Activated B cell treated with CpG ODN at 0.5 μM for 24 hours (primary cell): Measurements from ENCODE around the gene RACK1. TPM values are rescaled to one million over a fixed set of nuclear protein-coding genes. Genes with fewer than 3 reads are reported as not detected.

Experiments
- ATAC-seq: fragments of 200-7000 bp; cut with Tn5 transposase; one replicate; pipeline ENCODE4 v1.10.0; 2021; ENCODE audit warnings: low read depth, mild to moderate bottlenecking, moderate library complexity
- CTCF ChIA-PET: fragments of 350-600 bp; sonication (Branson Sonifier 250); formaldehyde crosslinking; loops from one replicate; lab custom pipeline; 2021; ENCODE audit warnings: antibody characterized with exemption; lab: Charles Lee
- POLR2A ChIA-PET: fragments of 350-600 bp; sonication (Branson Sonifier 250); formaldehyde crosslinking; loops from one replicate; lab custom pipeline; 2021; ENCODE audit warnings: antibody characterized with exemption; lab: Charles Lee
- DNase-seq: peaks from one replicate; pipeline ENCODE4 v3.0.0; 2022
- H3K27ac Mint-ChIP-seq: one replicate; pipeline ENCODE4 v1.8.0; 2020; ENCODE audit warnings: mixed read lengths
- H3K27me3 Mint-ChIP-seq: one replicate; pipeline ENCODE4 v1.8.0; 2021; ENCODE audit warnings: mixed read lengths
- H3K36me3 Mint-ChIP-seq: one replicate; pipeline ENCODE4 v1.8.0; 2021; ENCODE audit warnings: low read depth, mixed read lengths
- H3K4me1 Mint-ChIP-seq: one replicate; pipeline ENCODE4 v1.8.0; 2021; ENCODE audit warnings: mixed read lengths
- H3K4me3 Mint-ChIP-seq: one replicate; pipeline ENCODE4 v1.8.0; 2020; ENCODE audit warnings: mild to moderate bottlenecking, mixed read lengths
- H3K9me3 Mint-ChIP-seq: one replicate; pipeline ENCODE4 v1.8.0; 2020; ENCODE audit warnings: mixed read lengths
- intact Hi-C: fragments of 100-400 bp; cut with micrococcal nuclease; formaldehyde crosslinking; loops from one replicate; pipeline ENCODE4 v1.15.1; 2024
- total RNA-seq: library from RNA; stranded (reverse); gene quantifications from 2 replicates; pipeline ENCODE4 v1.2.3, GENCODE V29; 2022
- TF ChIP-seq, protein P1 (sequence below): fragments of 200-600 bp; IDR thresholded peaks from one replicate; pipeline ENCODE4 v1.8.0; 2022; ENCODE audit warnings: antibody characterized with exemption, mild to moderate bottlenecking

RACK1 gene
- total RNA-seq, 1 donor from 2014 or later: 2,528 TPM

DNA sequence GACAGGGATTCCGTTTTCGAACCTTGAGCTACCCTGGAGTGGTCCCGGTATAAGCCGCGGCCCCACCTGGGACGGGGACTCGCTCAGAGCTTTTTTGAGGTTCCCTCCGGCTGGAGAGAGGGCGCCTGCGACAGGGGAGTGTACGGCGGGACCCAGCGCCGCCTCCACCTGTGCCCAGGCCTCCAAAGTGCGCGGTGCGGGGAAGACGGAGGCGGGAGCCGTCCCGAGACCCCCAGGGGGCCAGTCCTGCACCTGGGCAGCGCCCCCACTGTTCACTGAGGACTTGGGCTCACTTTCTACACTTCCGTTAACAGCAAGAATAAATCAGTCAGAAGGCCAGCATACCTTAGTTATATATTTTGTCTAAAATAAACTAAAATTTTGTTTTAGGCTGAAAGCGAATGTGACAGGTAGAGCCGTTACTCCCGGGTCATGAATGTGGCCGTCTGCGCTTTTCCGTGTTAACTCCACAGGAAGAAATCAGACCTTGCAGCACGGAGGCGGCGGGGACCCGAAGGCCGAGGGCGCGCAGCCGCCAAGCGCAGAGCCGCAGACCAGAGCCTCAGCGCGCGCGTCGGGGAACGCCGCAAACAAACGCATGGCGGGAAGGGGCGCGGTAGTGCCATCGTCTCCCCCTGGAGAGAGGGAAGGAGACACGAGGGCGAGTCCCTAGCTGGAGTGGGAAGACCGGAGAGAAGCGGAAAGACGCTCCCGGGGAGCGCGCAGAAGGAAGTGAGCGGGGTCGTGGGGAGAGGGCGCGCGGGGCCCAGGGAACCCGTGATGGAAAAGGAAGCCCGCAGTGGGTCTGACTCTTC, 52.8 kb downstream of the RACK1 start:
- Mint-ChIP-seq H3K27ac (peak overlapping the region; percentile 98), H3K9me3 (no peaks in the 10 kb centered on the region), H3K4me1 (peaks cover 38% of the 10 kb centered on the region), H3K36me3 (peaks cover 28% of the 10 kb centered on the region), H3K27me3 (peaks cover 11% of the 10 kb centered on the region), H3K4me3 (peak overlapping the region; percentile 88)
- peak; percentile 14 for ATAC-seq
- intact Hi-C loops: loop anchor here (1.0 kb wide), 4 partner anchors 8 to 70 kb away; partner anchors contain the start of gene TRIM52
- TF ChIP-seq, protein P1, sequence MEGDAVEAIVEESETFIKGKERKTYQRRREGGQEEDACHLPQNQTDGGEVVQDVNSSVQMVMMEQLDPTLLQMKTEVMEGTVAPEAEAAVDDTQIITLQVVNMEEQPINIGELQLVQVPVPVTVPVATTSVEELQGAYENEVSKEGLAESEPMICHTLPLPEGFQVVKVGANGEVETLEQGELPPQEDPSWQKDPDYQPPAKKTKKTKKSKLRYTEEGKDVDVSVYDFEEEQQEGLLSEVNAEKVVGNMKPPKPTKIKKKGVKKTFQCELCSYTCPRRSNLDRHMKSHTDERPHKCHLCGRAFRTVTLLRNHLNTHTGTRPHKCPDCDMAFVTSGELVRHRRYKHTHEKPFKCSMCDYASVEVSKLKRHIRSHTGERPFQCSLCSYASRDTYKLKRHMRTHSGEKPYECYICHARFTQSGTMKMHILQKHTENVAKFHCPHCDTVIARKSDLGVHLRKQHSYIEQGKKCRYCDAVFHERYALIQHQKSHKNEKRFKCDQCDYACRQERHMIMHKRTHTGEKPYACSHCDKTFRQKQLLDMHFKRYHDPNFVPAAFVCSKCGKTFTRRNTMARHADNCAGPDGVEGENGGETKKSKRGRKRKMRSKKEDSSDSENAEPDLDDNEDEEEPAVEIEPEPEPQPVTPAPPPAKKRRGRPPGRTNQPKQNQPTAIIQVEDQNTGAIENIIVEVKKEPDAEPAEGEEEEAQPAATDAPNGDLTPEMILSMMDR: no peak
- ChIA-PET CTCF (interaction anchor here (0.7 to 3.4 kb wide), 8 partner anchors 10 to 70 kb away, joined by 3 to 17 read pairs (median 4); partner anchors contain the start of genes RACK1, TRIM52 and TRIM7), POLR2A (interaction anchor here (0.6 to 12.0 kb wide), 19 partner anchors 12 to 1640 kb away, joined by 3 to 317 read pairs (median 8); partner anchors contain the start of genes RACK1, TRIM41, TRIM52 and TRIM7)
- DNase-seq: peak; percentile 62

DNA sequence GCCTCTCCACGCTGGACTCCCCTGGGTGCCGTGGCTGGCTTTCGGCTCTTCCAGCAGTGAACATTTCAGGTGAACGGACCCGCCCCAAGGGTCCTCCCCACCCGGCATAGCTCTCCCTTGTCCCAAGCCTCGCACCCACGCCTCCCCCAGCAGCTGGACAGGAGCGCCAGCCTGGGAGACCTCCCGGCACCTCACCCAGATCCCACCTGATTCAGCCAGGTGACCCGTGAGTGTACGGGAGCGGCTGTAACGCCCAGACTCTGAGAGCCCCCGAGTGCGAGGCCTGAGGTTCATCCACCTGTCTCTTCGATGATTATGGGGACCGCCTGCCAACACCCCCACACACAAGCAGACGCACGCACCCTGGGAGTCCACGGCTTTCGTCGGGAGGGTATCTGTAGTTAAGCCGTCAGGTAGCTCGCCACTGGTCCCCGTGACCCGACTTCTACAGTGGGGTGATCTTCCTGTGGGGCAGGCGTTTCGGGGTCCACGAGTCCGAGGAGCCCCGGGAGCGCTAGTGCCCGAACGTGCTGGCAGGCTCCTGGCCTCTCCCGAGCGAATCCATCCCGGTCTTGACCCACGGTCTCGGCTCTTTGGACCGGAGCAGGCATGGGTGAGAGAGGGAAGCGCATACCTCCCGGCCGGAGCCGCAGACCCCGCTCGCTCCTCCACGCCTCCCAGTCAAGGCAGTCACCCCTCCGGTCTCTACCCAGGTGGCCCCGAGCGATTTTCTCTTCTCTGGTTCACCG, 53.6 kb downstream of the RACK1 start:
- H3K9me3 Mint-ChIP-seq: no peaks in the 10 kb centered on the region
- peaks cover 11% of the 10 kb centered on the region for H3K27me3 Mint-ChIP-seq
- peaks cover 28% of the 10 kb centered on the region for H3K36me3 Mint-ChIP-seq
- DNase-seq: peak; percentile 48
- no peak for ATAC-seq
- CTCF ChIA-PET: interaction anchor here (0.9 to 3.4 kb wide), 3 partner anchors 8 to 32 kb away, joined by 3 to 17 read pairs (median 5); no protein-coding TSS in a partner anchor
- intact Hi-C loops: no loop called here
- peaks cover 42% of the 10 kb centered on the region for H3K4me1 Mint-ChIP-seq
- POLR2A ChIA-PET: interaction anchor here (0.7 to 12.0 kb wide), 15 partner anchors 13 to 387 kb away, joined by 3 to 317 read pairs (median 12); partner anchors contain the start of genes RACK1, TRIM41, TRIM52 and TRIM7
- TF ChIP-seq, protein P1: no peak
- H3K4me3 Mint-ChIP-seq: peak overlapping the region; percentile 88
- peak overlapping the region; percentile 98 for H3K27ac Mint-ChIP-seq

DNA sequence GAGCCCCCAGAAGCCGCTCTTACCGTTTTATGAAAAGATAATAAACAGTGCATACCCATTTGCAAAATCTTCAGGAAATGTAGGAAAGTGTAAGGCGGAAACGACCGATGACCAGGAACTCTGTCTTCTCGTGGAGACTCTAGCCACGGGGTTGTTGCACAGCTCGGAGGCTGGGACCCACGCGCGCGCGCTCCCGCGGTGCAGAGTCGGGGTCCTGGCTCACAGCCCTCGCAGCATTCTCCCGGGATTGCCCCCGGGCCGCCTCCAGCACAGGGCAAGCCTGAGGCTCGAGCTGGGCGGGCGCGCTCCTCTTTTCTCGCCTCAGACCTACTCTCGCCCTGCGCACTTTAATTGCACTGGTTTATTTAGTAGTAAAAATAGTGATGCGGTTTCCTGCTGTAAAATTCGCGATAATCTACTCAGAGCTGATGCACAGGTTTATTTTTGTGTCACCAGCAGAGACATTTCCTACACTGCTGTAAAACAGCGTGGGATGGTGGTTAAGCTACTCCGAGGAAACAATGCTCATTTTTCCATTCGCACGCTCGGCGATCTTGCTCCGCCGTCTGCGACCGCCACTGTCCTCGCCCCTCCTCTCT, 54.2 kb downstream of the RACK1 start:
- Mint-ChIP-seq H3K4me3 (peak overlapping the region; percentile 88), H3K4me1 (peaks cover 47% of the 10 kb centered on the region), H3K9me3 (no peaks in the 10 kb centered on the region), H3K27ac (peak overlapping the region; percentile 98), H3K36me3 (peaks cover 28% of the 10 kb centered on the region), H3K27me3 (peaks cover 11% of the 10 kb centered on the region)
- ChIA-PET POLR2A (interaction anchor here (0.5 to 12.0 kb wide), 20 partner anchors 14 to 386 kb away, joined by 3 to 317 read pairs (median 8); partner anchors contain the start of genes RACK1, TRIM41, TRIM52 and TRIM7), CTCF (interaction anchor here (0.9 to 3.4 kb wide), 3 partner anchors 9 to 33 kb away, joined by 3 to 17 read pairs (median 5); no protein-coding TSS in a partner anchor)
- intact Hi-C loops: no loop called here
- TF ChIP-seq, protein P1: no peak
- peak; percentile 47 for DNase-seq
- peak; percentile 1 for ATAC-seq

DNA sequence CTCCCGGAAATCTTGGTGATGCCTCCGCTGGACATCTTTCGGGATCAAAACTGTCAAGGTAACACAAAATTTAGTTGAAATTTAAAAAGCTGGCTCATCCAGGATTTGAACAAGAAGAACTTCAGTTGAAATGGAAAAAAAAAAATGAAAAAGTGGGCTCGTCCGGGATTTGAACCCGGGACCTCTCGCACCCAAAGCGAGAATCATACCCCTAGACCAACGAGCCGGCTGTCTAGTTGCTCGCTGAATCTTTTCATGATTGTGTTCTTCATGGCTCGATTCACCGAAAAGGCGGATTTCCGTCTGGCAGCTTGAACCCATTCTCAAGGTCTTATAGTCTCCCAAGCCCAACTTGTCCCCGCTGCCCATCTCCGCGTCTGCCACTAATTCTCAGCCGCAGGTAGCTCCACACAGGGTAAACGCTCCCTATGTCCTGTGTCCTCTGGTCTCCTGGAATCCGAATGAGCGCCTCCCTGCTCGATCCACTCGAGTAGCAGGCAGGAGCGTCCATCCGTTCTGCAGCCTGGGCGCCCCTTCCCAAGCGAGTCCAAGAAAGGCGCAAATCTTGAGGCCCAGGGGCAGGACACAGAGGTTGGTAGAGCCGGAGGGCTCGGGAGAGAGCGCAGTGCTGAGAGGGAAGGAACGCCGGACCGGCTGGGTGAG, 54.9 kb downstream of the RACK1 start:
- H3K27me3 Mint-ChIP-seq: peaks cover 11% of the 10 kb centered on the region
- CTCF ChIA-PET: interaction anchor here (0.9 to 3.4 kb wide), 5 partner anchors 9 to 36 kb away, joined by 3 to 17 read pairs (median 5); no protein-coding TSS in a partner anchor
- H3K27ac Mint-ChIP-seq: peak overlapping the region; percentile 98
- H3K9me3 Mint-ChIP-seq: no peaks in the 10 kb centered on the region
- H3K4me3 Mint-ChIP-seq: peak overlapping the region; percentile 88
- peaks cover 28% of the 10 kb centered on the region for H3K36me3 Mint-ChIP-seq
- TF ChIP-seq, protein P1: no peak
- peaks cover 52% of the 10 kb centered on the region for H3K4me1 Mint-ChIP-seq
- peak; percentile 72 for DNase-seq
- intact Hi-C loops: loop anchor here (1.0 kb wide), 4 partner anchors 16 to 328 kb away; partner anchors contain the start of genes RACK1 and ZFP62
- ATAC-seq: peak; percentile 7
- POLR2A ChIA-PET: interaction anchor here (0.7 to 12.0 kb wide), 15 partner anchors 14 to 385 kb away, joined by 3 to 317 read pairs (median 14); partner anchors contain the start of genes RACK1, TRIM41, TRIM52 and TRIM7
